ENCODE results near the gene PCDHA3. TPM values are rescaled to one million over a fixed set of nuclear protein-coding genes. Genes with fewer than 3 reads are reported as not detected.

Gene PCDHA3
- total RNA-seq, result under 1 TPM in 1 of 2 donors, not detected in 1; under 0.01 TPM

GRCh38 chr5:140800816-140801493, at the start of gene PCDHA3:
TSS of gene PCDHA3 (plus strand) at chr5:140801057.

GRCh38 chr5:140785905-140786686, 14.8 kb upstream of the PCDHA3 start, which contains the start of gene PCDHA1:
TSS of gene PCDHA1 (plus strand) at chr5:140786140.

GRCh38 chr5:140794595-140795258, 6.1 kb upstream of the PCDHA3 start, which contains the start of gene PCDHA2:
TSS of gene PCDHA2 (plus strand) at chr5:140794852.

GRCh38 chr5:140806834-140807775, 6.2 kb downstream of the PCDHA3 start, which contains the start of gene PCDHA4:
TSS of gene PCDHA4 (plus strand) at chr5:140807068.

GRCh38 chr5:140821375-140822280, 20.8 kb downstream of the PCDHA3 start, which contains the start of gene PCDHA5:
TSS of gene PCDHA5 (plus strand) at chr5:140821613.

GRCh38 chr5:140827704-140828361, 27.0 kb downstream of the PCDHA3 start, which contains the start of gene PCDHA6:
TSS of gene PCDHA6 (plus strand) at chr5:140827960. CDS start at chr5:140828092, 132 bp downstream.

GRCh38 chr5:140833993-140834392, 33.1 kb downstream of the PCDHA3 start, which contains the start of gene PCDHA7:
TSS of gene PCDHA7 (plus strand) at chr5:140834269. CDS start at chr5:140834384, 115 bp downstream.

GRCh38 chr5:140840978-140841962, 40.4 kb downstream of the PCDHA3 start, which contains the start of gene PCDHA8:
TSS of gene PCDHA8 (plus strand) at chr5:140841187. CDS start at chr5:140841322, 135 bp downstream.

GRCh38 chr5:140848139-140849102, 47.6 kb downstream of the PCDHA3 start, which contains the start of gene PCDHA9:
TSS of gene PCDHA9 (plus strand) at chr5:140848382. CDS start at chr5:140848496, 114 bp downstream.

Other genes starting within 250 kb of the PCDHA3 start
- gene SRA1, start 243.6 kb upstream of the PCDHA3 start, total RNA-seq, result 10 to 100 TPM; 20.6 to 43.0 TPM
- 10 to 100 TPM; 10.3 to 16.9 TPM for gene APBB3, start 236.5 kb upstream of the PCDHA3 start, total RNA-seq
- 10 to 100 TPM; 32.0 to 43.6 TPM for gene SLC35A4, start 236.2 kb upstream of the PCDHA3 start, total RNA-seq
- 1 to 10 TPM; 1.3 to 3.4 TPM for gene CD14, start 167.9 kb upstream of the PCDHA3 start, total RNA-seq
- gene TMCO6, start 161.6 kb upstream of the PCDHA3 start, total RNA-seq, result 10 to 100 TPM; 12.7 to 14.8 TPM
- gene NDUFA2, start 153.4 kb upstream of the PCDHA3 start, total RNA-seq, result 10 to 100 TPM; 41.6 to 48.0 TPM
- 10 to 100 TPM; 84.3 to 95.2 TPM for gene IK, start 153.2 kb upstream of the PCDHA3 start, total RNA-seq
- 10 to 100 TPM; 32.3 to 50.3 TPM for gene WDR55, start 136.2 kb upstream of the PCDHA3 start, total RNA-seq
- gene DND1, start 127.5 kb upstream of the PCDHA3 start, total RNA-seq, result under 1 TPM; 0.34 to 1.00 TPM
- 10 to 100 TPM; 41.0 to 68.9 TPM for gene HARS1, start 109.7 kb upstream of the PCDHA3 start, total RNA-seq
- 10 to 100 TPM; 24.1 to 29.0 TPM for gene HARS2, start 109.6 kb upstream of the PCDHA3 start, total RNA-seq
- gene ZMAT2, start 100.6 kb upstream of the PCDHA3 start, total RNA-seq, result 10 to 100 TPM; 23.4 to 37.0 TPM
- gene PCDHA1, start 14.9 kb upstream of the PCDHA3 start, total RNA-seq, result not detected
- gene PCDHA2, start 6.2 kb upstream of the PCDHA3 start, total RNA-seq, result not detected
- under 1 TPM; under 0.01 TPM for gene PCDHA4, start 6.0 kb downstream of the PCDHA3 start, total RNA-seq
- under 1 TPM; under 0.01 TPM for gene PCDHA5, start 20.6 kb downstream of the PCDHA3 start, total RNA-seq
- under 1 TPM in 1 of 2 donors, not detected in 1; 0.34 TPM for gene PCDHA6, start 26.9 kb downstream of the PCDHA3 start, total RNA-seq
- not detected for gene PCDHA7, start 33.2 kb downstream of the PCDHA3 start, total RNA-seq
- not detected for gene PCDHA8, start 40.1 kb downstream of the PCDHA3 start, total RNA-seq
- not detected for gene PCDHA9, start 47.3 kb downstream of the PCDHA3 start, total RNA-seq
- under 1 TPM in 1 of 2 donors, not detected in 1; 0.69 TPM for gene PCDHA10, start 54.8 kb downstream of the PCDHA3 start, total RNA-seq
- under 1 TPM in 1 of 2 donors, not detected in 1; under 0.01 TPM for gene PCDHA11, start 67.9 kb downstream of the PCDHA3 start, total RNA-seq
- gene PCDHA12, start 74.3 kb downstream of the PCDHA3 start, total RNA-seq, result not detected
- gene PCDHA13, start 81.1 kb downstream of the PCDHA3 start, total RNA-seq, result under 1 TPM in 1 of 2 donors, not detected in 1; under 0.01 TPM
- gene PCDHAC1, start 125.2 kb downstream of the PCDHA3 start, total RNA-seq, result under 1 TPM in 1 of 2 donors, not detected in 1; 0.34 TPM
- gene PCDHAC2, start 165.4 kb downstream of the PCDHA3 start, total RNA-seq, result under 1 TPM in 1 of 2 donors, not detected in 1; 0.69 TPM